ENCODE measurements around the gene PRSS37. TPM values are rescaled to one million over a fixed set of nuclear protein-coding genes. Genes with fewer than 3 reads are reported as not detected.
A peak's percentile ranks its signal among the peaks of the same experiment; 100 is the strongest.
"Not testable (repeated sequence)": the region's sequence is repeated elsewhere in the genome, so short reads cannot be mapped to it uniquely, and the experiment has no call there.

The PRSS37 gene
- total RNA-seq, 1 experiment from 2014 or later = not detected

DNA sequence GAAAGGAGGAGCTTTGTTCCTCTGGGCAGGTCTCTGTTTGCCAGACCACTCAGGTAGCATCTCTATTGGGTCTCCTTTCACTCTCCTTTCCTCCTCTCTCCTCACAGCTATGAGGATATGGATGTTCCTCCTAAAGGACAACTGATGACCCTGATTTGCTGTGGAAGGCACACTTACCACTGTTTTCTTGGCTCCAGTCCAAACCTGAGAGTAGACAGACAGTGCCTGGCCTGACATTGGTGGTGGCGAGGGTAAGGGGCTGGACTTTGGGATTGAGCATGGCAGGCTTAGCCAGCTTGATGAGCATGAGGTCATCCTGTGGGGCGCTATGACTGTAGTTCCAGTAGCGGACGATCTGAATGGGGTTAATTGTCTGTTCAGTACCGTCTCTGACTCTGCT lies 3.6 kb downstream of the PRSS37 start:
- H3T11ph ChIP-seq (ENCODE audit: low read length) = no peak overlapping the region
- H3K9ac ChIP-seq (ENCODE audit: extremely low read depth, insufficient read length, low read length) = no peak overlapping the region
- no peak overlapping the region for H2BK15ac ChIP-seq (ENCODE audit: low read depth, low read length)
- no peaks in the 10 kb centered on the region for H3K4me1 ChIP-seq (ENCODE audit: insufficient read depth, low read length)
- no peaks in the 10 kb centered on the region for H3K9me3 Mint-ChIP-seq
- no peaks in the 10 kb centered on the region for H3K36me3 Mint-ChIP-seq (ENCODE audit: insufficient read depth in 1 of 3, low read depth in 3 of 3)
- H3K27me3 Mint-ChIP-seq (ENCODE audit: low read depth) = peaks cover 5% of the 10 kb centered on the region
- no peak overlapping the region for H3K23ac ChIP-seq (ENCODE audit: insufficient read length, low read depth, low read length)
- no peak overlapping the region for H3K4me3 Mint-ChIP-seq
- H4K5ac ChIP-seq (ENCODE audit: insufficient read length, low read depth, low read length) = no peak overlapping the region
- no peaks in the 10 kb centered on the region for H3K23me2 ChIP-seq (ENCODE audit: insufficient read length, low read depth, low read length, poor library complexity, severe bottlenecking)
- no peaks in the 10 kb centered on the region for H4K20me1 ChIP-seq (ENCODE audit: control insufficient read depth, insufficient read depth, insufficient read length)
- no peak overlapping the region for H2BK20ac ChIP-seq (ENCODE audit: low read depth, low read length, poor library complexity, severe bottlenecking)
- TF ChIP-seq, protein P1, sequence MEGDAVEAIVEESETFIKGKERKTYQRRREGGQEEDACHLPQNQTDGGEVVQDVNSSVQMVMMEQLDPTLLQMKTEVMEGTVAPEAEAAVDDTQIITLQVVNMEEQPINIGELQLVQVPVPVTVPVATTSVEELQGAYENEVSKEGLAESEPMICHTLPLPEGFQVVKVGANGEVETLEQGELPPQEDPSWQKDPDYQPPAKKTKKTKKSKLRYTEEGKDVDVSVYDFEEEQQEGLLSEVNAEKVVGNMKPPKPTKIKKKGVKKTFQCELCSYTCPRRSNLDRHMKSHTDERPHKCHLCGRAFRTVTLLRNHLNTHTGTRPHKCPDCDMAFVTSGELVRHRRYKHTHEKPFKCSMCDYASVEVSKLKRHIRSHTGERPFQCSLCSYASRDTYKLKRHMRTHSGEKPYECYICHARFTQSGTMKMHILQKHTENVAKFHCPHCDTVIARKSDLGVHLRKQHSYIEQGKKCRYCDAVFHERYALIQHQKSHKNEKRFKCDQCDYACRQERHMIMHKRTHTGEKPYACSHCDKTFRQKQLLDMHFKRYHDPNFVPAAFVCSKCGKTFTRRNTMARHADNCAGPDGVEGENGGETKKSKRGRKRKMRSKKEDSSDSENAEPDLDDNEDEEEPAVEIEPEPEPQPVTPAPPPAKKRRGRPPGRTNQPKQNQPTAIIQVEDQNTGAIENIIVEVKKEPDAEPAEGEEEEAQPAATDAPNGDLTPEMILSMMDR (conservative IDR thresholded peaks at IDR 0.05) = no peak
- no peak overlapping the region for H2AK5ac ChIP-seq (ENCODE audit: insufficient read length, low read length)
- H2BK5ac ChIP-seq (ENCODE audit: insufficient read length, low read length) = no peak overlapping the region
- no peak overlapping the region for H2AFZ ChIP-seq (ENCODE audit: low read length)
- H3K27ac Mint-ChIP-seq = peak overlapping the region in 1 of 3 experiments; percentile 66; a peak in 1 of 7 replicates
- no peak overlapping the region for H4K91ac ChIP-seq (ENCODE audit: insufficient read length, low read depth, low read length)
- no peak overlapping the region for H3K4ac ChIP-seq (ENCODE audit: low read depth, low read length)
- no peak for DNase-seq
- H2BK12ac ChIP-seq (ENCODE audit: insufficient read length, low read depth, low read length) = no peak overlapping the region
- H3K79me2 ChIP-seq (ENCODE audit: insufficient read depth, low read length) = no peaks in the 10 kb centered on the region
- no peak overlapping the region for H3K4me2 ChIP-seq (ENCODE audit: insufficient read depth, insufficient read length, low read length)
- H4K8ac ChIP-seq (replicated peaks; ENCODE audit: insufficient read length, low read depth, low read length) = no peak overlapping the region
- WGBS (ENCODE audit: extremely low coverage, insufficient read length, low lambda C conversion rate) = no CpG with 5 or more reads among the region's 5 CpGs
- H2BK120ac ChIP-seq (ENCODE audit: low read depth, low read length, poor library complexity, severe bottlenecking) = no peak overlapping the region
- no peak overlapping the region for H3K18ac ChIP-seq (ENCODE audit: insufficient read length, low read depth, low read length)
- no peak overlapping the region for H3K56ac ChIP-seq (ENCODE audit: insufficient read length, low read depth, low read length)
- H3K27me3 ChIP-seq (ENCODE audit: insufficient read depth, low read length) = no peaks in the 10 kb centered on the region
- no peak overlapping the region; the same call in 1 of the 2 replicates for H3K14ac ChIP-seq (ENCODE audit: insufficient read depth, low read length)
- H3K79me1 ChIP-seq (ENCODE audit: insufficient read depth, low read depth, low read length, poor library complexity, severe bottlenecking) = no peaks in the 10 kb centered on the region
- no peak overlapping the region for H3K27ac ChIP-seq (ENCODE audit: insufficient read length, low read depth, low read length)
- H3K9me3 ChIP-seq (ENCODE audit: control insufficient read depth, low read depth, low read length) = no peaks in the 10 kb centered on the region
- peaks cover 9 to 11% of the 10 kb centered on the region in 2 experiments for H3K4me1 Mint-ChIP-seq

- not testable (repeated sequence) for H3K23me2 ChIP-seq (ENCODE audit: insufficient read length, low read depth, low read length, poor library complexity, severe bottlenecking); H3K27ac ChIP-seq (ENCODE audit: insufficient read length, low read depth, low read length); DNase-seq; H3K14ac ChIP-seq (ENCODE audit: insufficient read depth, low read length); H3K56ac ChIP-seq (ENCODE audit: insufficient read length, low read depth, low read length); H3K23ac ChIP-seq (ENCODE audit: insufficient read length, low read depth, low read length); H4K5ac ChIP-seq (ENCODE audit: insufficient read length, low read depth, low read length); H4K20me1 ChIP-seq (ENCODE audit: control insufficient read depth, insufficient read depth, insufficient read length); H3T11ph ChIP-seq (ENCODE audit: low read length); H2BK12ac ChIP-seq (ENCODE audit: insufficient read length, low read depth, low read length); H3K27ac Mint-ChIP-seq; H3K4ac ChIP-seq (ENCODE audit: low read depth, low read length); H3K79me2 ChIP-seq (ENCODE audit: insufficient read depth, low read length); H3K4me1 ChIP-seq (ENCODE audit: insufficient read depth, low read length); H3K9ac ChIP-seq (ENCODE audit: extremely low read depth, insufficient read length, low read length); H2BK20ac ChIP-seq (ENCODE audit: low read depth, low read length, poor library complexity, severe bottlenecking); H3K4me1 Mint-ChIP-seq; H2BK120ac ChIP-seq (ENCODE audit: low read depth, low read length, poor library complexity, severe bottlenecking); H3K4me3 Mint-ChIP-seq; H4K8ac ChIP-seq (replicated peaks; ENCODE audit: insufficient read length, low read depth, low read length); H2AK5ac ChIP-seq (ENCODE audit: insufficient read length, low read length); H2BK15ac ChIP-seq (ENCODE audit: low read depth, low read length); H4K91ac ChIP-seq (ENCODE audit: insufficient read length, low read depth, low read length); H2AFZ ChIP-seq (ENCODE audit: low read length); H2BK5ac ChIP-seq (ENCODE audit: insufficient read length, low read length); H3K9me3 ChIP-seq (ENCODE audit: control insufficient read depth, low read depth, low read length); H3K79me1 ChIP-seq (ENCODE audit: insufficient read depth, low read depth, low read length, poor library complexity, severe bottlenecking); H3K4me2 ChIP-seq (ENCODE audit: insufficient read depth, insufficient read length, low read length); H3K18ac ChIP-seq (ENCODE audit: insufficient read length, low read depth, low read length); H3K27me3 ChIP-seq (ENCODE audit: insufficient read depth, low read length); H3K27me3 Mint-ChIP-seq (ENCODE audit: low read depth)
- H3K36me3 Mint-ChIP-seq (ENCODE audit: insufficient read depth in 1 of 3, low read depth in 3 of 3) = peaks cover 6 to 19% (median 8%) of the 10 kb centered on the region in 3 experiments; a peak in 6 of 7 replicates
- peaks cover 41 to 44% of the 10 kb centered on the region in 2 experiments for H3K9me3 Mint-ChIP-seq
Measured at GRCh38 chr7:141822432-141822831, 18.9 kb downstream of the PRSS37 start.

Data from H9 (cell line).